OCI-LY7 (cell line): ENCODE results near the gene SLC6A12. TPM values are rescaled to one million over a fixed set of nuclear protein-coding genes. Genes with fewer than 3 reads are reported as not detected.

Experiments
- BruUV-seq: library from RNA; stranded (reverse); fragments of 400-500 nt; replicated peaks from 2 replicates; lab custom pipeline; 2021; lab: Mats Ljungman, UMichigan
- CTCF ChIA-PET: fragments of 300-600 bp; sonication (Branson Sonifier 250); formaldehyde crosslinking; loops from one replicate; lab custom pipeline; 2022; ENCODE audit warnings: antibody characterized with exemption; ENCODE audit not compliant: unreplicated experiment; lab: Charles Lee
- POLR2A ChIA-PET: fragments of 300-600 bp; sonication (Branson Sonifier 250); formaldehyde crosslinking; loops from one replicate; lab custom pipeline; 2022; ENCODE audit warnings: antibody characterized with exemption; lab: Charles Lee
- DNase-seq: peaks from one replicate; pipeline ENCODE4 v3.0.0-alpha.2; 2015; ENCODE audit warnings: low spot score
- H2AFZ ChIP-seq: fragments of 200-600 bp; sonication (generic), shearing (Covaris generic); 2 replicates; pipeline ENCODE4 v1.6.1; 2014; ENCODE audit warnings: mild to moderate bottlenecking, antibody characterized with exemption, low read length, moderate library complexity
- H3K27ac ChIP-seq: fragments of 200-600 bp; sonication (generic); 2 replicates; pipeline ENCODE4 v1.5.1; 2014; ENCODE audit warnings: mixed run types, low read depth, mild to moderate bottlenecking, moderate library complexity, low read length, inconsistent platforms; ENCODE audit not compliant: poor library complexity, severe bottlenecking
- H3K36me3 ChIP-seq: fragments of 200-600 bp; sonication (generic); 2 replicates; pipeline ENCODE4 v1.6.1; 2014; ENCODE audit warnings: mild to moderate bottlenecking, antibody characterized with exemption, low read length, moderate library complexity, mixed read lengths; ENCODE audit not compliant: insufficient read depth
- H3K4me1 ChIP-seq: fragments of 200-600 bp; sonication (generic); 2 replicates; pipeline ENCODE4 v1.5.1; 2014; ENCODE audit warnings: mild to moderate bottlenecking, low read length; ENCODE audit not compliant: insufficient read depth, poor library complexity, severe bottlenecking
- H3K4me2 ChIP-seq: fragments of 200-600 bp; sonication (generic); 2 replicates; pipeline ENCODE4 v1.6.1; 2014; ENCODE audit warnings: mild to moderate bottlenecking, low read length
- H3K4me3 ChIP-seq: fragments of 200-600 bp; sonication (generic); 2 replicates; pipeline ENCODE4 v1.5.1; 2014; ENCODE audit warnings: mild to moderate bottlenecking, low read depth, low read length; ENCODE audit not compliant: poor library complexity, severe bottlenecking
- H3K79me2 ChIP-seq: fragments of 200-600 bp; sonication (generic); 2 replicates; pipeline ENCODE4 v1.6.1; 2016; ENCODE audit warnings: low read depth, mild to moderate bottlenecking, low read length, moderate library complexity, mixed read lengths; ENCODE audit not compliant: insufficient read depth
- H3K9me2 ChIP-seq: fragments of 200-600 bp; sonication (generic); 2 replicates; pipeline ENCODE4 v1.6.1; 2016; ENCODE audit warnings: mild to moderate bottlenecking, low read length, mixed read lengths; ENCODE audit not compliant: insufficient read depth
- H3K9me3 ChIP-seq: fragments of 200-600 bp; sonication (generic); 2 replicates; pipeline ENCODE4 v1.6.1; 2014; ENCODE audit warnings: mild to moderate bottlenecking, mixed run types, low read length, mixed read lengths
- H4K20me1 ChIP-seq: fragments of 200-600 bp; sonication (generic); 2 replicates; pipeline ENCODE4 v1.6.1; 2014; ENCODE audit warnings: mild to moderate bottlenecking, antibody characterized with exemption, low read length, moderate library complexity, mixed read lengths; ENCODE audit not compliant: insufficient read depth
- CTCF ChIP-seq: fragments of 200-600 bp; sonication (generic); conservative IDR thresholded peaks from 2 replicates; pipeline ENCODE4 v1.5.1; 2014; ENCODE audit warnings: mild to moderate bottlenecking, antibody characterized with exemption, low read length, moderate library complexity, mixed read lengths
- EZH2phosphoT487 ChIP-seq: fragments of 200-600 bp; sonication (generic); IDR thresholded peaks from 2 replicates; pipeline ENCODE4 v1.6.1; 2018; ENCODE audit warnings: low read depth, borderline replicate concordance, mild to moderate bottlenecking, mixed run types, antibody characterized with exemption, low read length, moderate library complexity, mixed read lengths
- intact Hi-C: fragments of 100-400 bp; cut with micrococcal nuclease; formaldehyde crosslinking; loops from one replicate; pipeline ENCODE4 v1.10.0; 2022; ENCODE audit not compliant: unreplicated experiment
- total RNA-seq, 2 experiments: library from RNA; depleted of rRNA in 1 of 2; stranded (reverse); fragments of >200 nt in 1 of 2; shearing (Covaris generic) in 1 of 2; gene quantifications; 2 replicates each; pipeline ENCODE4 v1.2.3, GENCODE V29; 2014 to 2022

SLC6A12 gene
- total RNA-seq, 2 experiments from 2014 or later: not detected

GRCh38 chr12:229441-230191 lies 15.7 kb upstream of the SLC6A12 start:
- no peaks in the 10 kb centered on the region for H3K4me1 ChIP-seq
- TF ChIP-seq CTCF: no peak
- no peak for TF ChIP-seq EZH2phosphoT487
- H3K4me3 ChIP-seq: no peak overlapping the region
- CTCF ChIA-PET: no interaction called here
- POLR2A ChIA-PET: no interaction called here
- no peaks in the 10 kb centered on the region for H3K9me3 ChIP-seq
- no TSS peak for BruUV-seq
- H3K79me2 ChIP-seq: no peaks in the 10 kb centered on the region
- H3K9me2 ChIP-seq: no peaks in the 10 kb centered on the region
- no peaks in the 10 kb centered on the region for H4K20me1 ChIP-seq
- DNase-seq: no peak
- no peak overlapping the region for H3K4me2 ChIP-seq
- H2AFZ ChIP-seq: no peak overlapping the region
- H3K27ac ChIP-seq: no peak overlapping the region
- intact Hi-C loops: no loop called here
- H3K36me3 ChIP-seq: no peaks in the 10 kb centered on the region

- no peaks in the 10 kb centered on the region for H3K9me3 ChIP-seq
- no peaks in the 10 kb centered on the region for H3K79me2 ChIP-seq
- H3K4me3 ChIP-seq: no peak overlapping the region
- DNase-seq: no peak
- no peak overlapping the region for H3K27ac ChIP-seq
- no TSS peak for BruUV-seq
- CTCF ChIA-PET: no interaction called here
- no peaks in the 10 kb centered on the region for H3K4me1 ChIP-seq
- no peaks in the 10 kb centered on the region for H3K9me2 ChIP-seq
- H4K20me1 ChIP-seq: no peaks in the 10 kb centered on the region
- no peak overlapping the region for H3K4me2 ChIP-seq
- no peak overlapping the region for H2AFZ ChIP-seq
- POLR2A ChIA-PET: no interaction called here
- TF ChIP-seq EZH2phosphoT487 (no peak), CTCF (no peak)
- intact Hi-C loops: no loop called here
- H3K36me3 ChIP-seq: no peaks in the 10 kb centered on the region
Observed at GRCh38 chr12:228846-229200, 14.9 kb upstream of the SLC6A12 start.
